ENCODE measurements around the gene TLR5.

DNA sequence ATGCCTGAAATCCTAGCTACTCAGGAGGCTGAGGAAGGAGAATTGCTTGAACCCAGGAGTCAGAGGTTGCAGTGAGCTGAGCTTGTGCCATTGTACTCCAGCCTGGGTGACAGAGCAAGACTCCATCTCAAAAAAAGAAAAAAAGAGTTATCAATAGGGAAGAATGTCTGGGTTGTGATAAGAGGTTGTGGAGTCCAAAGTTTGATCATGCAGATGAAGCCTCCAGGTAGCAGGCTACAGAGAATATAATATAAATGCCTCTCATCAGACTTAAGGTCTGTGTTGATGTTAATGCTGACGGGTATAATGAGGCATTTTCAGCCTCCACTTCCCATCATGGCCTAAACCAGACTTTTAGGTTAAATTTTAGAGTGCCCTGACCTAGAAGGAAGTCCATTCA lies 24.6 kb downstream of the TLR5 start:
- TF ChIP-seq POLR2A (IDR thresholded peaks at IDR 0.05; ENCODE audit: low read length), result no peak
- no peak for TF ChIP-seq GATA1 (IDR thresholded peaks at IDR 0.05; ENCODE audit: low read depth, low read length)

All from erythroblast (primary cell).